Activated naive CD4-positive, alpha-beta T cell treated with anti-CD3 and anti-CD28 coated beads, Interleukin-2, amount 50 U/mL, for 72 hours (primary cell): ENCODE results near the gene CNOT9. TPM values are rescaled to one million over a fixed set of nuclear protein-coding genes. Genes with fewer than 3 reads are reported as not detected.

Experiments used
- ATAC-seq, 2 donors: fragments of 150-1000 bp; cut with Tn5 transposase; 2 replicates each; pipeline ENCODE4 v1.10.0; 2021; ENCODE audit warnings: mild to moderate bottlenecking in 2 of 2, moderate library complexity in 2 of 2
- DNase-seq, 2 donors: peaks; one replicate each; pipeline ENCODE4 v3.0.0; 2021 to 2022; ENCODE audit warnings: low spot score in 2 of 2
- H3K27ac Mint-ChIP-seq, 2 donors: one replicate each; pipeline ENCODE4 v1.8.0; 2022; ENCODE audit warnings: mild to moderate bottlenecking in 2 of 2, mixed read lengths in 2 of 2
- H3K36me3 Mint-ChIP-seq, 2 donors: one replicate each; pipeline ENCODE4 v1.8.0; 2022; ENCODE audit warnings: mixed read lengths in 2 of 2
- H3K9me3 Mint-ChIP-seq, 2 donors: one replicate each; pipeline ENCODE4 v1.8.0; 2022; ENCODE audit warnings: mixed read lengths in 2 of 2
- total RNA-seq, 2 donors: library from RNA; stranded (reverse); gene quantifications; one replicate each; pipeline ENCODE4 v1.2.3, GENCODE V29; 2022

The CNOT9 gene
- total RNA-seq, 2 donors from 2014 or later, result 71.4 to 100 TPM

- Mint-ChIP-seq H3K36me3 (no peaks in the 10 kb centered on the region), H3K9me3 (no peaks in the 10 kb centered on the region), H3K27ac (no peak overlapping the region)
- DNase-seq, result no peak
- ATAC-seq, result no peak
These were observed 54.1 kb downstream of the CNOT9 start for GRCh38 chr2:218622606-218623365.

GRCh38 chr2:218623366-218623705 is 54.7 kb downstream of the CNOT9 start:
- no peak for DNase-seq

GRCh38 chr2:218626369-218626768 is 57.7 kb downstream of the CNOT9 start:
- ATAC-seq (no peak), DNase-seq (no peak)
- H3K36me3 Mint-ChIP-seq, result no peaks in the 10 kb centered on the region
- H3K27ac Mint-ChIP-seq, result no peak overlapping the region
- no peaks in the 10 kb centered on the region for H3K9me3 Mint-ChIP-seq

More at GRCh38 chr2:218623366-218623705, 54.7 kb downstream of the CNOT9 start:
- ATAC-seq, result no peak
- H3K27ac Mint-ChIP-seq, result no peak overlapping the region
- H3K36me3 Mint-ChIP-seq, result no peaks in the 10 kb centered on the region
- H3K9me3 Mint-ChIP-seq, result no peaks in the 10 kb centered on the region

- no peaks in the 10 kb centered on the region for H3K36me3 Mint-ChIP-seq
- ATAC-seq, result peak in 1 of 2 donors; percentile 49
- DNase-seq, result no peak
- H3K9me3 Mint-ChIP-seq, result no peaks in the 10 kb centered on the region
- H3K27ac Mint-ChIP-seq, result no peak overlapping the region
These were observed 59.3 kb downstream of the CNOT9 start for GRCh38 chr2:218627939-218628338.

GRCh38 chr2:218631837-218632236 is 63.2 kb downstream of the CNOT9 start:
- Mint-ChIP-seq H3K9me3 (no peaks in the 10 kb centered on the region), H3K27ac (peak overlapping the region in 1 of 2 donors; percentile 13), H3K36me3 (no peaks in the 10 kb centered on the region)
- ATAC-seq (no peak), DNase-seq (no peak)

GRCh38 chr2:218635719-218636118 is 67.1 kb downstream of the CNOT9 start:
- DNase-seq (no peak), ATAC-seq (no peak)
- Mint-ChIP-seq H3K9me3 (no peaks in the 10 kb centered on the region), H3K27ac (no peak overlapping the region), H3K36me3 (no peaks in the 10 kb centered on the region)

- DNase-seq (no peak), ATAC-seq (no peak)
- no peaks in the 10 kb centered on the region for H3K9me3 Mint-ChIP-seq
- peak overlapping the region in 1 of 2 donors; percentile 9 for H3K27ac Mint-ChIP-seq
- no peaks in the 10 kb centered on the region for H3K36me3 Mint-ChIP-seq
These were observed 69.7 kb downstream of the CNOT9 start for GRCh38 chr2:218638372-218638771.

GRCh38 chr2:218642121-218642656 is 73.5 kb downstream of the CNOT9 start:
- Mint-ChIP-seq H3K36me3 (peaks cover 7 to 10% of the 10 kb centered on the region in 2 donors), H3K9me3 (no peaks in the 10 kb centered on the region)

GRCh38 chr2:218642786-218643185 is 74.1 kb downstream of the CNOT9 start:
- DNase-seq (no peak), ATAC-seq (no peak)
- peaks cover 11% of the 10 kb centered on the region in 2 donors for H3K36me3 Mint-ChIP-seq
- H3K9me3 Mint-ChIP-seq, result no peaks in the 10 kb centered on the region
- peak overlapping the region in 1 of 2 donors; percentile 69 for H3K27ac Mint-ChIP-seq

More at GRCh38 chr2:218642121-218642656, 73.5 kb downstream of the CNOT9 start:
- no peak for DNase-seq
- H3K27ac Mint-ChIP-seq, result peak overlapping the region in 1 of 2 donors; percentile 69
- ATAC-seq, result no peak

GRCh38 chr2:218643751-218644310 is 75.2 kb downstream of the CNOT9 start:
- Mint-ChIP-seq H3K27ac (peak overlapping the region in 1 of 2 donors; percentile 11), H3K9me3 (no peaks in the 10 kb centered on the region), H3K36me3 (peaks cover 21 to 22% of the 10 kb centered on the region in 2 donors)
- DNase-seq (no peak), ATAC-seq (no peak)

- DNase-seq, result no peak
- H3K9me3 Mint-ChIP-seq, result no peaks in the 10 kb centered on the region
- H3K36me3 Mint-ChIP-seq, result peaks cover 23% of the 10 kb centered on the region in 2 donors
- ATAC-seq, result no peak
- H3K27ac Mint-ChIP-seq, result peak overlapping the region; percentile 2 to 80
These were observed 76.1 kb downstream of the CNOT9 start for GRCh38 chr2:218644721-218645120.

GRCh38 chr2:218645126-218645525 is 76.5 kb downstream of the CNOT9 start:
- Mint-ChIP-seq H3K36me3 (peaks cover 23% of the 10 kb centered on the region in 2 donors), H3K9me3 (no peaks in the 10 kb centered on the region), H3K27ac (no peak overlapping the region)
- ATAC-seq, result no peak
- no peak for DNase-seq

Other genes starting within 250 kb of the CNOT9 start
- gene CATIP, start 212.0 kb upstream of the CNOT9 start, total RNA-seq, result not detected
- not detected for gene SLC11A1, start 186.6 kb upstream of the CNOT9 start, total RNA-seq
- 10 to 100 TPM in 1 of 2 donors, 1 to 10 TPM in 1; 8.1 to 86.8 TPM for gene CTDSP1, start 169.0 kb upstream of the CNOT9 start, total RNA-seq
- gene VIL1, start 149.7 kb upstream of the CNOT9 start, total RNA-seq, result not detected
- 10 to 100 TPM; 54.0 to 65.5 TPM for gene USP37, start 488 bp upstream of the CNOT9 start, total RNA-seq
- under 1 TPM; 0.36 to 0.43 TPM for gene PLCD4, start 39.1 kb downstream of the CNOT9 start, total RNA-seq
- 10 to 100 TPM; 24.8 to 34.6 TPM for gene ZNF142, start 90.8 kb downstream of the CNOT9 start, total RNA-seq
- 10 to 100 TPM; 15.8 to 71.9 TPM for gene BCS1L, start 90.8 kb downstream of the CNOT9 start, total RNA-seq
- 10 to 100 TPM; 12.3 to 22.9 TPM for gene RNF25, start 103.2 kb downstream of the CNOT9 start, total RNA-seq
- 10 to 100 TPM; 16.5 to 22.5 TPM for gene STK36, start 103.2 kb downstream of the CNOT9 start, total RNA-seq
- gene TTLL4, start 142.0 kb downstream of the CNOT9 start, total RNA-seq, result 10 to 100 TPM; 28.2 to 42.2 TPM
- under 1 TPM; 0.16 to 0.18 TPM for gene CYP27A1, start 213.3 kb downstream of the CNOT9 start, total RNA-seq